Fibroblast of skin of right quadriceps (primary cell): ENCODE results near the gene MMEL1.

Experiments used
- DNase-seq: peaks from one replicate; pipeline ENCODE4 v3.0.0-alpha.2; 2013

MMEL1 gene

DNA sequence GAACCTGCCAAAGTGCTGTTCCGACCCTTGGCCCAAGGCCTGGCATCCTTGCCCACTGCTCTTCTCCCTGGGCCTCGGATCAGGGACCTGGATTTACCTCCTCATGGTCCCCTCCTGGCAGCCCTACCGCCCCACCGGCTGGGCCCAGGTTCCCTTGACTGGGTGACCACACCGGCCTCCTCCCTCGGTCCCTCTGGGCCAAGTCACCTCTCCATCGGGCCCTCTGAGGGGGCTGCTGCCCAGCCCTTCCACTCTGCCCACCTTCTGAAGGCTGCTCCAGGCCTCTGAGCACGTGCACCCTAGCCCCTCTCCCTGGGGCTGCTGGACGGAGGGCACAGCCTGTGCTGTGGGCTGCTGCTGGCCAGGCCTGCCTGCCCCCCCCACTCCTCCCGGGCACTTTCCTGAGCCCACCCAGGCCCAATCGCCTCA, 9.3 kb upstream of the MMEL1 start:
- no peak for DNase-seq

DNA sequence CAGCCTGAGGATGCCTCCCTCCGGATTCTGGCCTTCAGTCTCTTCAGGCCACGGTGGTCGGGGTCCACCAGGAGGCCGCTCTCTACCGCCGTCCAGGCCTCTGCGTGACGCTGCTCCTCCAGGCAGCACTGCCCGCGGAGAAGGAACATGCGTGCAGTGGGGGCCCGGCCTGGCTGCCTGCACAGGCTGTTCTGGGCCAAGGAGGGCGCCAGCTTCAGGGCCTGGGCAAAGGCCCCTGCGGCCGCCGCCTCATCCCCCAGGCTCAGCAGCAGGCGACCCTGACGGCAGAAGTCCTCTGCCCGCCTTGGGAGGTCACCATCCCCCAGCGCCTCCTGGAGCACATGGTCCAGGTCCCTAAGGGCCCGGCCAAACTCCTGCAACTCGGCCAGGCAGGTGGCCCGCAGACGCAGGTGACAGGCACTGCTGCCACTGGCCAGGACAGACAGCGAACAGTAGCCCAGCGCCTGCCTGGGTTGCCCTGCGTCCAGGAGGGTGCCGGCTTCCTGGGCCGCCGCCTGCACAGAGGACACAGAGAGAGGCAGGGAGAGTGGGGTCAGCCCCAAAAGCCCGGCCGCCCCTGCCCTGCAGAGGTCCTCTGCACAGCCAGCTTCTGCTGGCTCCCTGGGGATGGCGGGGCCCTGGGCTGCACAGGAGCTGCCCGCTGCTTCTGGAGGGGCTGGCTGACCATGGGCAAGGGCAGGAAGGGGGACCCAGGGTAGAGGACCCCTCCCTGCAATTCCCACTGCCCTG, 8.7 kb upstream of the MMEL1 start:
- no peak for DNase-seq

DNA sequence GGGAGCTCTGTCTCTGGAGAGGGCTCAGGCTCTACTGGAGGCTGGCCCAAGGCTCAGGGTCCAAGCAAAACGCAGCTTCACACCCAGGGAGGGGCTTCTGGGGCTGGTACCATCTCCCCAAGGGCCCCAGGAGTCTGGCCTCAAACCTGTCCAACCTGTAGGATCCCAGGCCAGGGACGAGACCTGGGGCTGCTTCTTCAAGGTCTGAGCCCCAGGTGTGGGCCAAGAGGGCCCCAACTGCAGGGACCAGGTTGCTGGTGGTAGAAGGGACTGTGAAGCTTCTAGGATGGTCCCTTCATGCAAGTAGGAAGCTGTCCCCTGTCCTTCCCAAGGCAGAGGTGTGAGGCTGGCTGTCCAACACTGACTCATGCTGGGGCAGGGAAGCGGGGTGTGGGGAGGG, 7.8 kb upstream of the MMEL1 start:
- no peak for DNase-seq

DNA sequence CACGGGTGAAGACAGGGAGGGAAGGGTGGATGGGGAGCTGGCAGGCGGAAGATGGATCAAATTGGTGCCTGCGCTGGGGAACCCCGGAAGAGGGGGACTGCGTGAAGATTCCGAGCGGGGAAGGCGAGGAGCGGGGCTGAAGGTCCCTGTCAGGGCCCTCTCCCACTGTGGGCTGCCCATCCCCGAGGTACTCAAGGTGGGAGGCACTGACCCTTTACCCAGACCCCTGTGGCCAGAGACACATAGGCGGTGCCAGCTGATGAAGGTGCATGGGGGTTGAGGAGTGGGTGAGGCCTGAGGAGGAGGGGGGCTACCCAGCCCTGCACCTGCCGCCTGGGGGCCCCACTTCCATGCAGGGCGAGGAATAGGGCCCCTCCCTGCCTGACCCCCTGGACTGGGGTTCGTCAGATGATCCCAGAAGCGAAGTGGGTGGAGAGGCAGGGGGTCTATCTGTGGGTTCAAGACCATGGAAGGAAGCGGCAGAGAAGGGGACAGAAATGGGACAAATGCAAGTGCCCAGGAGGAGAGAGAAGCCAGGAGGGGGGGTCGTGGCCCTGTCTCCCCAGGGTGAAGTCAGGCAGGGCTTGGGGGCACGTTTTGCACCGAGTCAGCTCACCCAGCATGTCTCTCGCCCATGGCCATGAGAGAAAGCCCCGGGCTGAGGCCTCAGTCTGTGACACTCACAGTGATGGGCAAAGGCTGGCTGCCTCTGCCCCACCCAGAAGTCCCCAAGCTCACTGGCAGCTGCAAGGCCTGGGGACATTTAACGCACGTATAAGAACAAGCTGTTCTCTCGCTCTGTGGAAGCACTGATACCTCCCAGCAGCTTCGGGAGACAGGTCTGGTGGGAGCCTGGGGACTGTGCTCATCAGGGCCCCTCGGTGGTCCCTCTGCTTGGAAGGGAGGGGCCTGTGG, 7.0 kb upstream of the MMEL1 start:
- DNase-seq = no peak

DNA sequence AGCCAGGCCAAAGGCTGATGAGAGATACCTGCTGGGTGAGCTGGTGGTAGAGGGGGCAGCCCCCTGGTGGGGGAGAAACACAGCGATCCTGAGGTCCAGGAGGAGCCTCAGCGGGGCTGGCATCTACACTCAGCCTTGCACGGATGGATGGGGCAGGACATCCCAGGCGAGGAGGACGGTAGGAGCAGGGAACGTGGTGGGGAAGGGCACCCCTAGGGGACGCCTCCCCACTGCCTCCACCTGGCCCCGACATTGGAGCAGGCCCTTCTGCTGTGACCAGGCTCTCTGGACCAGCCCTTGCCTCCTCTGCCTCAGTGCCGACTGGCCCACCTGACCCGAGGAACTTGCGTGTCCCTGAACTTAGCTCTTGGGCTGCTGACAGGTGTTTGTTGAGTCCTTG, 6.4 kb upstream of the MMEL1 start:
- DNase-seq = no peak

DNA sequence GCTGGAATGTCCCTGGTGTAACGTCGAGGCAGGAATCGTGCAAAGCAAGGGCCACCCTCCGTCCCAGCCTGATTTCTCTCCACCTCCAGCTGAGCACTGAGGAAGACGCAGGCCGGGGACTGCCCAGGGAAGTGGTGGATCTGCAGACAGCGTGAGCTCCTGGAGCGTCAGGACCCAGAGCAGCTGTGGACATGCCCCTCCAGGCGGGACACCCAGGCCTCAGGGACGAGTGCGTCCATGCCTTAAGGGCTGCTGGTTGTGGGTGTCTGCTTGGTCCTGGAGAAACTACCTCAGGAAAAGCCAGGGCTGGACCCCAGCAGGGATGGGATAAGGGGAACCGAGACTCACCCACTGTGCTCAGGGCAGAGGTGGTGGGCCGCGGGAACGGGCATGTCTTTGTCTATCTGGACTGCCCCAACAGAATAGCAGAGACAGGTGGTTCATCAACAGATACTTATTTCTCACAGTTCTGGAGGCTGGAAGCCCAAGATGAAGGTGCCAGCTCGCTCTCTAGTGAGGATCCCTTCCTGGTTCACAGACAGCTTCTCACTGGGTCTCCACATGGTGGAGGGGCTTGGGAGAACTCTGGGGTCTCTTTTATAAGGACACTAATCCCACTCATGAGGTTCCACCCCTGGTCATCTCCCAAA, 5.8 kb upstream of the MMEL1 start:
- DNase-seq = no peak

DNA sequence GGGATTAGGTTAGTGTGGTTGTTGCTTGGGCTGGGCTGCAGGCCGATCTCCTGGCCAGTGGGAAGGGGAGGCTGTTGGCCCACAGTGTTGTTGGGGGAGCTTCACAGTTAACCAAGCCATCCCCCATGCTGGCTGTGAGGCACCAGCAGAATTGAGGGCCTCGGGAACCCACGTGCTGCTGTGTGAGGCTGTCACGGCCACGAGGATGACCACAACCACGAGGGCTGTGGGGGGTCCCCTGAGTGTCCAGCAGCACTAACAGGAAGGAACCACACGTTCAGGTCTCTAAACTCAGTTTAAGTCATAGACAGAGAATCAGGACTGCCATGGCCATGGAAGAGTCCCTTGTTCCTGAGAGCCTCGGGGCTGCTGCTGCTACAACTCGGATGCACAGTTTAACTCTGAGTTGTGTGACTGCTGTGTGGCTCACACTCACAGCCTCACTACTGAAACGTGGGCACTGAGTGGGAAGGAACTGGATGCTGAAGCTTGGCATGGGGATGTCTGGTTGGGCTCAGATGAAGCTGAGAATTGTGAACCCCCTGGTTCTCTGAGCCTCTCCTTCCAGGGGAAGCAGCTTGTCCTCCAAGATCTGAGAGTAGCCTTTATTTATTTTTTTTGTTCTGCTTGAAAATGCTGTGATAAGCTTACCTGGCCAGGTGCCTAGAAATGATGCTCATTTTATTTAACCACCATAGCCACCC, 4.8 kb upstream of the MMEL1 start:
- no peak for DNase-seq

DNA sequence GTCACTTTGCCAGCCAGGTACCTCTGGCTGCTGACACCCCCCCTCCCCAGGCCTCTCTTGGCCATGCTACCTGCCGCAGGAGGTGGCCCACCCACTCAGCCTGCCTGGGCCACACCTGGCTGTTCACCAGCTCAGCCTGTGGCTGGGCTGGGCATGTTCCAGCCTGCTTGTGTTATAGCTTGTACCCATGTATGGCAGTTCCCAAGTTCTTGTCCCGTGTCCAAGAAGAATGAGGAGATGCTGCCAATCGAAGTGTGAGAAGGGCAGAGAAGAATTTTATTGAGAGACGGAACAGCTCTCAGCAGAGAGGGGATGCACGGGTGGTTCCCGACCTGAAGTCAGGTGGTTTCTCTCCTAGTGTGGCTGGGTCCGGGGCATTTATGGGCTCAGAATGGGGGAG, 3.9 kb upstream of the MMEL1 start:
- no peak for DNase-seq

DNA sequence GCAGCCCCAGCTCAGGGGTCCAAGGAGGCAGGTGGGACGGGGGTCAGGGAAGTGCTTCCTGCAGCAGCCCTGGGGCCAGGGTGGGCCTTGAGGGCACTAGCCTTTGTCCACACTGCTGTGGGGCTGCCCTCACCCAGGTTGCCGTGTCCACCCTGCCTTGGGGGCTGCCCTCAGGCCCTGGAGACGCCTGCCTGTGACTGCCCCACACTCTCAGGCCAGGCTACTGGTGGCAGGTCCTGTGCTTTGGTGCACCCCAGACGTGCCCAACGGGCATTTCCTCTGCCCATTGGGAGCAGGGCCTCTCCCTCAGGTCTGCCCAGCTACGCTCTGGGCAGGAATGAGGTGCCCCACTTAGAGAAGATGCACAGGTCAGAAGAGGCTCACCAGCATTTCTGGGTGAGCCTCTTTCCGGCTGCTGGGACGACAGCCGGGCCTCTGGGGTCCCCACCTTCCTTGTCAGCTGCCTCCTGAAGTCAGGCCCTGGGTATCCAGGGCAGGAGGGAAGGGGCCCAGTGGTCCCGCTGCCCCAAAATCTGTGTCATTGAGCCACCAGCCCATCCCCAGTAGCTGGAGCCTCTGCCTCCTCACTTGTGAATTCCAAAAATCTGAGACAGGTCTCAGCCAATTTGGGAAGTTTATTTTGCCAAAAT, 2.7 kb upstream of the MMEL1 start:
- DNase-seq = no peak

DNA sequence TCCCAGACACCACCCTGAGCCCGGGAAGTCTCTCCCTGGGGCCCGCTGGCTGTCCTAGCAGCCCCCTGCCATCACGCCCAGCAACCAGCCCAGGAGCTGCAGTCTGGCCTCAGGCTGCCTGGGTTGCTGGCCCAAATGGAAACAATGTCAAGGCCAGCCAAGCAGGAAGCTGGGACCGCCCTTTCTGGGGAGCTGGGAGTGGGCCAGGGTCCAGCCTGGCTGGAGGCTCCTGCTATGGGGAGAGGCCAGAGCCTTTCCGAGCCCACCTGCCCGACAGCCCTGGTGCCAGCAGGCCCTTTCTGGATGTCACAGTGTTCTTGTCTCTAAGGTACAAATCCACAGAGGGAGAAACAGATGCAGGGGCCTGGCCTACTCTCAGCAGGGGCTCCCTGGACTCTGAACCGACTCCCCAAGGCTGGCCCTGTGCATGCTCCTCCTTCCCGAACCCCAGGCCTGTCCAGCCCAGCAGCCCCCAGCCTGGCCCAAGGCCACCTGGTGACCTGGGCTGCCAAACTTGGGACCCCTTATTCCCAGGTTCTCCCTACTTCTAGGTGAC, 1.2 kb upstream of the MMEL1 start:
- no peak for DNase-seq

DNA sequence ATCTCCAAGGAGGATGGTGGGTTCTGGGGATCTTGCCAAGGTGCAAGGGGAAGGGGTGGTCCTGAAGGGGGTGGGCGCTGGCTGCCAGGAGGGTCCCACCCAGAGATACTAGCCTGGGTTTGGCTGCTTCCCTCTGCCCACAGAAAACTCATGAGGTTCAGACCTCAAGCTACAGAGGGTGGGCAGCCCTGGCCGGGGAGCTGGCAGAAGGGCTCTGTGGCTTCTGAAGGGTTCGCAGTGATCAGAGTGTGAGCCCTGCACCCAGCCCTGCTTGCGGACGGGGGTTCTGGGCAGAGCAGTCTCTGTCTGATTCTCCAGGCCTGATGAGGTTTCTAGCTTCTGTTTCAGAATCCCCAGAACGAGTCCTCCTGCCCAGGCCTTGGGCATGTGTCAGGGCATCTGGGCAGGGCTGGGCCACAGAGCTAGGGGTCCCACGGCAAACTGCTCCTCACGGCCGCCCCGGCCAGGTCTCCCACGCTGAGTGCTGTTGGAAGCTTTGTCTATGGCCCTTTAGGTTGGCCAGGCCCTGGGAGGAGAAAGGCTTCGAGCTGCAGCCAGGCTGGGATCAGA, 635 bp upstream of the MMEL1 start:
- no peak for DNase-seq

DNA sequence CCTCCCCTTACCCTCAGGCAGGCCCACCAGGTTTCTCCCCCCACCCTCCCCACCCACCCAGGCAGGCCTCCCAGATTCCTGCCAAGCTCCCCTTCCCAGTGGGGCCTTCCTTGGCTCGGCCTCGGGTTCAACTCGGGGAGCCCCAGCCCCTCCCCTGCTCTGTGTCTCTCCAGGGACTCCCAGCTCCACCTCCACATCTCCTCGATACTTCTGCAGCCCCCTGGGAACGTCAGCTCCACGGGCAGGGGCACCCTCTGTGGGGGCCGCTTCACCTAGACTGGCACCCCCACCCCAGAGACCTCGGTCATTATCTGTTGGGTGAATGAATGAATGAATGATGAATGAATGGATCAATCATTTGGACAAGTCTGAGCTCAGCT, 775 bp downstream of the MMEL1 start:
- DNase-seq = no peak

DNA sequence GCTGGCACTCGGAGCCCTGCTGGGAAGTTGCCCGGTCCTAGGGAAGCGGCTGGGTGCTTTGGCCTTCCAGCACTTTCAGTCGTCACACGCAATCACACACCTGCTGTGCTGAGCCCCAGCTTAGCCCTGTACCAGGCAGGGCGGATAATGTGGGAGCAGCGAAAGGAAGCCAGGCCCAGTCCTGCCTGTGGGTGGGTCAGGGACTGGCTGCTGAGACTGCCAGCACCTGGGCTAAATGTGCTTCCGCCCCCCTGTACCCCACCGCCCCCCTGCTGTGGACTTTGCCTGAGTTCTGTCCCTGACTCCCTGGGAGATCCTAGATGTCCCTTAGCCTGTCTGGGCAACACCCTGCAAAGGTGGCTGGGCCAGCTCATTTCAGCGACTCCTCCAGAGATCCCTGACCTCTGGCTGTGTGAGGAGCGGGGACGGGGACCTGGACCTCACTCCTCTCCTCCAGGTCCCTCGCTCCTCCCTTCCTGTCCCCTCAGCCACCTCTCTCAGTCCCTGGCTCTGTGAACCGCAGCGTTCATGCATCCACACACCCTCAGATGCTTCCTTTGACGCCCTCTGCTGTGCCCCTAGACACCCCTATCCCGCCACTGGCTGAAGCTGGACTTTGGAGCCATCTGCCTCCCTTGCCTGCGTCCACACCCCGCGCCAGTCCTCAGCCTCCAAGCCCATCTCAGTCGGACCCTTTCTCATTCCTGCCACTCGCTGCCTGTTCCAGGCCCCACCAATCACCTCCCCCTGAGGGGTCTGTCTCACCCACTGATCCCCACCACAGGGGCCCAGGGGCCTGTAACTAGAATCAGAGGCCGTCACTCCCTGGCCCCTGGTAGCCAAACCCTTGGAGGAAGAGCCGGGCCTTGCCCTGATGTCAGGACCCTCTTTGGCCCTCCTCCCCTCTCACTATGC, 1.4 kb downstream of the MMEL1 start:
- no peak for DNase-seq

DNA sequence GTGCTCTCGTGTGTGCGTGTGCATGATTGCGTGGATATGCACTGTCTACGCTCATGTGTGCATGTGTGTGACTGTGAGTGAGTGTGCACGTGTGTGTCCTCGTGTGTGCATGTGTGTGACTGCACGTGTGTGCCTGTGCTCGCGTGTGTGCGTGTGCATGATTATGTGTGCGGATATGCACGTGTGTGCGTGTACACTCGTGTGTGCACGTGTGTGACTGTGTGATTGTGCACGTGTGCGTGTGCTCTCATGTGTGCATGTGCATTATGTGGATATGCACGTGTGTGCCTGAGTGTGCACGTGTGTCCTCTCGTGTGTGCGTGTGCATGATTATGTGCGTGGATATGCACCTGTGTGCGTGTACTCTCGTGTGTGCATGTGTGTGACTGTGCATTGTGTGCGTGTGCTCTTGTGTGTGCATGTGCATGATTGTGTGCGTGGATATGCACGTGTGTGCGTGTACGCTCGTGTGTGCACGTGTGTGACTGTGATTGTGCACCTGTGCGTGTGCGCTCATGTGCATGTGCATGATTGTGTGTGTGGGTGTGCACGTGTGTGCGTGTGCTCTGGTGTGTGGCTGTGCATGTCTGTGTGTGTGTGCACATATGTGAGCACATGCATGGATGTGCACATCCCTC, 2.2 kb downstream of the MMEL1 start:
- no peak for DNase-seq

DNA sequence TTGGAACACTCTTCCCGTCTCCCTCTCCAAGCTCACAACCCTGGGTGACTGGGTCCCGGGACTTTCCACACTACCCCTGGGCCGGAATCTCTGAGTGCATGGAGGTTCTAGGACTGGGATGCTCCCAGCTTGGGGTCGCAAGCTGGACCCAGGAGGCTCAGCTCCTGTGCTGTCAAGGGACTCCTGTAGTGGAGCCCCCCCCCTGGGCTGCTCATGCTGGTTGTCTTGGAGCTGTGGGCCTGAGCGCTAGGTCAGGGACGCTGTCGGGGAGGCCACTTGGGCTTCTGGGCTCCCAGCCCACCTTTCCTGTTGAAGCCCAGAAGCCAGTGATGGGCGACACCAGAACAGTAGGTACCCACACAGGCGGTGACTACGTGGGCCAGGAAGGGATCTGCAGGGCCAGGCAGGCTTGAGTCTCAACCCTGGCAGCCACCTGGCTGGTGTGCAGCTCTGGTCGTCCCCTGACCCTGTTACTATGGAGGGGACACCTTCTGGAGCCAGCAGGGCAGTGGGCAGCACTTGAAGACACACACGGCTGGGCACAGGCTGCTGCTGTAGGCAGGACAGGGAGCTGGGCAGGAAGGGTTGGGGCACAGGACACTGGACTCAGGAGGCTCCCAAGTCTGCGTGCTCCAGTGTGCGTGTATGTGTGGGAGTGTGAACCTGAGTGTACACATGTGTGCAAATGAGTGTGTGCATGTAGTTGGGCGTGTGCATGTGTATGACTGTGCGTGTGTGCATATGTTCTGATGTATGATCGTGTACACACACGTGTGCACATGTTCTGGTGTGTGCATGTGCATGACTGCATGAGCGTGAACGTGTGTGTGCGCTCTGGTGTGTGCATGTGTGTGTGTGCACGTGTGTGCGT, 3.0 kb downstream of the MMEL1 start:
- DNase-seq = no peak

DNA sequence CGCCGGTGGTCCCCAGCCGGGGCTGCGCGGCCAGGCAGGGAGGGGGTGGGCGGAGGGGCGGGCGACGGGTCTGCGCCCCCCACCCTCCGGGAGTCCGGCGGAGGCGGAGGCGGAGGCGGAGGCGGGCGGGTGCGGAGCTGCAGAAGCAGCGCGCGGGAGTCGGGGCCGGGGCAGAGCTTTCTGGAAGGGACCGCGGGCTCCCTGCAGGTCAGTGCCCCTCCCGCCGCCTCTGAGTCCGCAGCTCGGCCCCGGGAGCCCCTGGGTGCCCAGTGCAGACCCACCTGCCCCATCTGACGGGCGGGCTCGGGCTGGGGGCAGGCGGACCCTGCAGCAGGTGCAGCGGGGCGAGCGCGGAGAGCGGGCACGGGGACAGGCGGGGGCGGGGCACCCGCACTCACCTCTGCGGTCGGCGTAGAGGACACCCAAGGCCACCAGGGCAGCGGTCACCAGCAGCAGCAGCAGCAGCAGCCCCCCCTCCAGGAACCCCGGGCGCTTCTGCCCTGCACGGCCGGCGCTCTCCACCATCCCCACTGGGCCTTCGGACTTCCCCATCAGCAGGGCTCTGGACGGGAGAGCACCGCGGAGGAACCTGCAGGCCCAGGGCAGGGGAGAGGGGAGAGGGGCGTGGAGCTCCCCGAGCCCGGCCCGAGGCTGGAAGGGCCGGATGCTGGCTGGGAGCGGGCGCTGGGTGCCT, 3.7 kb downstream of the MMEL1 start:
- no peak for DNase-seq

DNA sequence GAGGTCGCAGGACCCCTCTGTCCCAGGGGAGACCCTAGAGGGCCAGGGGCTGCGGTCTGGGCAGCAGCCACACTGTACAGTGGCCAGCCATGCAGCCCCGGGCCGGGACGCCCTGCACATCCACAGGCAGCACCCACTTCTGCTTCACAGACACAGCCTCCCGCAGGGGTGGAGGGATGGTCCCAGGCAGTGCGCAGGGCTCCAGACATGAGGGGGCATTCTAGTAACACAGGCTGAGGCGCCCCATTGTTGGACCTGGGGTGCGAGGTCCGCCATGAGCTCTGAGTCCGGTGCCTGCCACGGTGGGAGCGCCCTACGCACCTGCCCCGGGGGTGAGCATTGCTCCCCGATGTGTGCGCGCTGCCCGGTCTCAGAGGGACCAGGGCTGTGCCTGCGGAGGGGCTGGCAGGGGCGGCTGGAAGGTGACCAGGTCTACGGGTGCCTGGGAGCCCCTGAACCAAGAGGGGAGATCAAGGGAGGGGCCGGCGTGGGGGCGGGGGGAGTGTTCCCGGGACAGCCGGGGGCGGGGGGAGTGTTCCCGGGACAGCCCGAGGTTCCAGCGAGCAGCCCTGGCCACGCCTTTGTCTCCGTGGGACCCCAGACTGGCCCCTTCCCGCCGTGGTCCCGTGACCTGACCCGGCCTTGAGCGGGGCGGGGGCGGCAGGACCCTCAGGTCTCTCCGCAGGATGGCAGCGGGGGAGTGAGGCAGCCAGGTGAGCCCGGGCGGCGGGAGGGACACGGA, 4.5 kb downstream of the MMEL1 start:
- no peak for DNase-seq

DNA sequence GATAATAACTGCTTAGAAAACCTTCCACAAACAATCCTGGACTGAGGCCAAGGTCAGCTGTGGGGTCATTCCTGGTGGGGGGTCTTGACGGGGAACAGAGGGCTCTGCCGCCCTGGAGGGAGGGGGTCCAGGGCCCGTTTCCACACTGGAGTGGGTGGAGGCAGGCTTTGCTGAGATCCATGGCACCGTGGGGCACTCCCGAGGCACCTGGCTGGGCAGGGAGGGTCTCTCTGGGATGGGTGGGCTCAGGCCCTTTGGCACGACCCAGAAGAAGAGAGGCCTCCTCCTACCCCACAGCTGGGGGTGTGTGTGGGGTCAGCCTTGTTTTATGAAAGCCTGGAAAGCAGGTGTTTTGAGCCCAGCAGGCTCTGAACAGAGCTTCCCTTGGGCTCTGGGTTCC, 5.1 kb downstream of the MMEL1 start:
- DNase-seq = no peak
